SK-N-SH treated with all-trans-retinoic acid at 6 μM for 48 hours (cell line): ENCODE data around the gene FKBP6.

Experiments used
- ATAC-seq: fragments of 200-7000 bp; cut with Tn5 transposase; 3 replicates; pipeline ENCODE4 v1.9.1; 2020; ENCODE audit warnings: mild to moderate bottlenecking, moderate library complexity
- ARNTL ChIP-seq: fragments of 450-650 bp; formaldehyde crosslinking; IDR thresholded peaks from 2 replicates; pipeline ENCODE4 v1.5.0; 2020; ENCODE audit warnings: low read depth, mild to moderate bottlenecking, moderate library complexity, borderline replicate concordance
- BACH2 ChIP-seq: fragments of 250-450 bp; sonication (Bioruptor Pico); IDR thresholded peaks from 2 replicates; pipeline ENCODE4 v1.9.0; 2021; ENCODE audit warnings: mild to moderate bottlenecking, borderline replicate concordance
- CREB5 ChIP-seq: fragments of 250-450 bp; sonication (Bioruptor Pico); IDR thresholded peaks from 2 replicates; pipeline ENCODE4 v1.5.1; 2020; ENCODE audit warnings: low read depth, mild to moderate bottlenecking, moderate library complexity
- CSDC2 ChIP-seq: fragments of 250-450 bp; sonication (Bioruptor Pico); IDR thresholded peaks from 2 replicates; pipeline ENCODE4 v1.5.0; 2020; ENCODE audit warnings: mild to moderate bottlenecking, moderate library complexity
- CSRNP3 ChIP-seq: fragments of 250-450 bp; sonication (Bioruptor Pico); IDR thresholded peaks from 2 replicates; pipeline ENCODE4 v1.5.1; 2021; ENCODE audit warnings: mild to moderate bottlenecking, moderate library complexity
- ESRRG ChIP-seq: fragments of 250-450 bp; sonication (Bioruptor Pico); IDR thresholded peaks from 2 replicates; pipeline ENCODE4 v1.6.1; 2021; ENCODE audit warnings: mild to moderate bottlenecking
- GLIS3 ChIP-seq: fragments of 250-450 bp; sonication (Bioruptor Pico); IDR thresholded peaks from 2 replicates; pipeline ENCODE4 v1.5.0; 2020; ENCODE audit warnings: mild to moderate bottlenecking, moderate library complexity
- PATZ1 ChIP-seq: fragments of 250-450 bp; sonication (Bioruptor Pico); IDR thresholded peaks from 2 replicates; pipeline ENCODE4 v1.8.0; 2020; ENCODE audit warnings: mild to moderate bottlenecking, moderate library complexity, borderline replicate concordance
- PPARA ChIP-seq: fragments of 250-450 bp; sonication (Bioruptor Pico); IDR thresholded peaks from 2 replicates; pipeline ENCODE4 v1.5.0; 2020; ENCODE audit warnings: mild to moderate bottlenecking, borderline replicate concordance
- RARB ChIP-seq: fragments of 250-450 bp; sonication (Bioruptor Pico); IDR thresholded peaks from 2 replicates; pipeline ENCODE4 v1.8.0; 2021; ENCODE audit warnings: mild to moderate bottlenecking, moderate library complexity
- SNAI2 ChIP-seq: fragments of 250-450 bp; sonication (Bioruptor Pico); IDR thresholded peaks from 2 replicates; pipeline ENCODE4 v1.5.0; 2020; ENCODE audit warnings: mild to moderate bottlenecking, moderate library complexity
- TCF4 ChIP-seq: fragments of 250-450 bp; sonication (Bioruptor Pico); IDR thresholded peaks from 2 replicates; pipeline ENCODE4 v1.8.0; 2021; ENCODE audit warnings: mild to moderate bottlenecking, moderate library complexity, borderline replicate concordance
- TOX ChIP-seq: fragments of 250-450 bp; sonication (Bioruptor Pico); IDR thresholded peaks from 2 replicates; pipeline ENCODE4 v1.8.0; 2021; ENCODE audit warnings: mild to moderate bottlenecking, moderate library complexity, borderline replicate concordance
- TSHZ2 ChIP-seq: fragments of 250-450 bp; sonication (Bioruptor Pico); IDR thresholded peaks from 2 replicates; pipeline ENCODE4 v1.5.0; 2020; ENCODE audit warnings: mild to moderate bottlenecking, moderate library complexity
- ZC3H10 ChIP-seq: fragments of 250-450 bp; sonication (Bioruptor Pico); IDR thresholded peaks from 2 replicates; pipeline ENCODE4 v1.5.1; 2021; ENCODE audit warnings: mild to moderate bottlenecking, moderate library complexity
- ZFP3 ChIP-seq: fragments of 250-450 bp; sonication (Bioruptor Pico); IDR thresholded peaks from 2 replicates; pipeline ENCODE4 v1.5.0; 2020; ENCODE audit warnings: mild to moderate bottlenecking, moderate library complexity
- ZFP30 ChIP-seq: fragments of 450-650 bp; formaldehyde crosslinking; IDR thresholded peaks from 2 replicates; pipeline ENCODE4 v1.5.0; 2022; ENCODE audit warnings: mild to moderate bottlenecking, moderate library complexity
- ZNF565 ChIP-seq: fragments of 450-650 bp; formaldehyde crosslinking; conservative IDR thresholded peaks from 2 replicates; pipeline ENCODE4 v1.5.0; 2020; ENCODE audit warnings: low read depth, mild to moderate bottlenecking, moderate library complexity
- ZNF8 ChIP-seq: fragments of 450-650 bp; formaldehyde crosslinking; IDR thresholded peaks from 2 replicates; pipeline ENCODE4 v1.5.0; 2020; ENCODE audit warnings: mild to moderate bottlenecking, moderate library complexity

The FKBP6 gene

GRCh38 chr7:73345951-73346350 lies 18.0 kb downstream of the FKBP6 start:
- no peak for ATAC-seq
- no peak for TF ChIP-seq PPARA (CRISPR knock-in tag)
- no peak for TF ChIP-seq SNAI2 (CRISPR knock-in tag)
- TF ChIP-seq PATZ1 (CRISPR knock-in tag): no peak
- no peak for TF ChIP-seq ESRRG
- TF ChIP-seq ZFP30: no peak
- no peak for TF ChIP-seq CREB5
- no peak for TF ChIP-seq ZFP3 (CRISPR knock-in tag)
- no peak for TF ChIP-seq ZNF565 (CRISPR knock-in tag)
- TF ChIP-seq, all 23 proteins: peak for 0

- ATAC-seq: no peak
- TF ChIP-seq GLIS3 (CRISPR knock-in tag) (no peak), TCF4 (CRISPR knock-in tag) (no peak), ZNF8 (CRISPR knock-in tag) (no peak), CSDC2 (CRISPR knock-in tag) (no peak), ZFP30 (no peak), CSRNP3 (CRISPR knock-in tag) (no peak), RARB (no peak), SNAI2 (CRISPR knock-in tag) (no peak), ZC3H10 (CRISPR knock-in tag) (no peak), ZNF565 (CRISPR knock-in tag) (no peak), TOX (CRISPR knock-in tag) (no peak), TSHZ2 (no peak), BACH2 (CRISPR knock-in tag) (no peak), PATZ1 (CRISPR knock-in tag) (no peak), PPARA (CRISPR knock-in tag) (no peak), ESRRG (no peak), ARNTL (CRISPR knock-in tag) (no peak)
- TF ChIP-seq, all 23 proteins: peak for 0
Measured at GRCh38 chr7:73349763-73350162, 21.8 kb downstream of the FKBP6 start.

- TF ChIP-seq ZNF565 (CRISPR knock-in tag) (no peak), ZC3H10 (CRISPR knock-in tag) (no peak), RARB (no peak), CSRNP3 (CRISPR knock-in tag) (no peak), BACH2 (CRISPR knock-in tag) (no peak), ESRRG (no peak), ZFP30 (no peak), TCF4 (CRISPR knock-in tag) (no peak), TOX (CRISPR knock-in tag) (no peak), SNAI2 (CRISPR knock-in tag) (no peak), ARNTL (CRISPR knock-in tag) (no peak)
- ATAC-seq: no peak
Measured at GRCh38 chr7:73350306-73351068, 22.5 kb downstream of the FKBP6 start.
